Uterus (tissue), 2 donors: ENCODE measurements around the gene AZU1.

Experiments used
- CTCF ChIP-seq, 4 experiments: fragments of 200-600 bp in 2 of 4; fragments of 450-650 bp in 2 of 4; sonication (generic) in 2 of 4; IDR thresholded peaks; one replicate each; pipeline ENCODE4 v1.5.1; 2016 to 2019; ENCODE audit warnings: antibody characterized with exemption in 4 of 4, mild to moderate bottlenecking in 2 of 4, moderate library complexity in 1 of 4
- POLR2A ChIP-seq, 2 donors: fragments of 450-650 bp; IDR thresholded peaks; one replicate each; pipeline ENCODE4 v1.6.1; 2016; ENCODE audit warnings: antibody characterized with exemption in 2 of 2, mild to moderate bottlenecking in 1 of 2, moderate library complexity in 1 of 2

- no peak for TF ChIP-seq CTCF (IDR thresholded peaks at IDR 0.05)
- TF ChIP-seq POLR2A (IDR thresholded peaks at IDR 0.05) = no peak
Measured at GRCh38 chr19:831407-832369, 4.1 kb downstream of the AZU1 start.
